Psoas muscle (tissue), 8 donors: ENCODE data around the gene CLIP3. TPM values are rescaled to one million over a fixed set of nuclear protein-coding genes. Genes with fewer than 3 reads are reported as not detected.

Experiments
- ATAC-seq, 4 donors: fragments of 200-7000 bp; cut with Tn5 transposase; one replicate each; pipeline ENCODE4 v1.9.1; 2020; ENCODE audit warnings: moderate library complexity in 3 of 4, mild to moderate bottlenecking in 2 of 4
- DNase-seq, 2 donors: peaks; one replicate each; pipeline ENCODE4 v3.0.0-alpha.2; 2020
- H3K27ac ChIP-seq: fragments of 200-600 bp; one replicate; pipeline ENCODE4 v1.8.0; 2022
- H3K27me3 ChIP-seq, 3 donors: fragments of 200-600 bp in 1 of 3; one replicate each; pipeline versions ENCODE4 v1.6.1 to v1.8.0; 2013 to 2022; ENCODE audit warnings: low read length in 2 of 3, mild to moderate bottlenecking in 2 of 3, moderate library complexity in 1 of 3; ENCODE audit not compliant: insufficient read depth in 3 of 3
- H3K36me3 ChIP-seq, 2 donors: fragments of 200-600 bp in 1 of 2; one replicate each; pipeline versions ENCODE4 v1.6.1 to v1.8.0; 2013 to 2022; ENCODE audit warnings: low read depth in 1 of 2, mild to moderate bottlenecking in 1 of 2, moderate library complexity in 1 of 2; ENCODE audit not compliant: insufficient read depth in 1 of 2
- H3K4me1 ChIP-seq: fragments of 200-600 bp; one replicate; pipeline ENCODE4 v1.8.0; 2022
- H3K4me3 ChIP-seq: fragments of 200-600 bp; one replicate; pipeline ENCODE4 v1.8.0; 2022; ENCODE audit warnings: mild to moderate bottlenecking
- H3K9me3 ChIP-seq: fragments of 200-600 bp; one replicate; pipeline ENCODE4 v1.8.0; 2022
- CTCF ChIP-seq: fragments of 200-600 bp; IDR thresholded peaks from one replicate; pipeline ENCODE4 v1.8.0; 2022; ENCODE audit warnings: antibody characterized with exemption
- WGBS, 3 donors: extraction: QIAGEN DNeasy Blood & Tissue Kit; methylation state at CpG; one replicate each; pipeline versions ENCODE4 v1.1.6 to v1.1.7; 2013; 5-methylcytosine and 5-hydroxymethylcytosine counted together
- intact Hi-C, 2 donors: fragments of 100-400 bp; cut with DNase I; formaldehyde crosslinking; loops; one replicate each; pipeline versions ENCODE4 v1.11.0 to v1.14.2; 2022
- polyA plus RNA-seq, 3 donors: library from polyadenylated mRNA; stranded (reverse); fragments of 200-250 nt; gene quantifications; one replicate each; pipeline ENCODE4 v1.2.3, GENCODE V29; 2013
- total RNA-seq, 4 donors: library from RNA; stranded (reverse); fragmentation: NEBNext Ultra II Directional in 2 of 4; extraction: Animal tissue kit (Norgen Biotek cat#: 25700) in 2 of 4; gene quantifications; one replicate each; pipeline versions ENCODE4 v1.2.1 to v1.2.4, GENCODE V29; 2021 to 2023
- donor health status: healthy with polysubstance abuse.
- donor health status: DM: no; HTN: no; CAD: no; lungs with moderate emphysema.
- donor health status: Bipolar disorder and iron deficiency.
- donor health status: healthy.
- donor health status: DM: yes; HTN: yes; CAD: no.
- donor health status: DM: no; HTN: no; CAD: no.
- donor health status: DM: no; HTN: no; CAD: no.
- donor health status: DM: yes; HTN: yes; CAD: no.

CLIP3 gene
- total and polyA plus RNA-seq, 7 donors, result 0.51 to 3.9 (median 1.2) TPM

GRCh38 chr19:36027696-36028095 is 5.0 kb downstream of the CLIP3 start:
- Histone ChIP-seq H3K4me1 (peaks cover 4% of the 10 kb centered on the region), H3K27me3 (peaks cover 0 to 4% (median 0%) of the 10 kb centered on the region in 3 donors), H3K27ac (no peak overlapping the region), H3K36me3 (no peaks in the 10 kb centered on the region), H3K4me3 (no peak overlapping the region), H3K9me3 (no peaks in the 10 kb centered on the region)
- DNase-seq, result no peak
- TF ChIP-seq CTCF, result no peak
- WGBS, 3 donors, result 95 to 97% (median 97%) methylated on average over 6 of the region's 6 CpGs
- ATAC-seq, result no peak
- intact Hi-C loops, result no loop called here

DNA sequence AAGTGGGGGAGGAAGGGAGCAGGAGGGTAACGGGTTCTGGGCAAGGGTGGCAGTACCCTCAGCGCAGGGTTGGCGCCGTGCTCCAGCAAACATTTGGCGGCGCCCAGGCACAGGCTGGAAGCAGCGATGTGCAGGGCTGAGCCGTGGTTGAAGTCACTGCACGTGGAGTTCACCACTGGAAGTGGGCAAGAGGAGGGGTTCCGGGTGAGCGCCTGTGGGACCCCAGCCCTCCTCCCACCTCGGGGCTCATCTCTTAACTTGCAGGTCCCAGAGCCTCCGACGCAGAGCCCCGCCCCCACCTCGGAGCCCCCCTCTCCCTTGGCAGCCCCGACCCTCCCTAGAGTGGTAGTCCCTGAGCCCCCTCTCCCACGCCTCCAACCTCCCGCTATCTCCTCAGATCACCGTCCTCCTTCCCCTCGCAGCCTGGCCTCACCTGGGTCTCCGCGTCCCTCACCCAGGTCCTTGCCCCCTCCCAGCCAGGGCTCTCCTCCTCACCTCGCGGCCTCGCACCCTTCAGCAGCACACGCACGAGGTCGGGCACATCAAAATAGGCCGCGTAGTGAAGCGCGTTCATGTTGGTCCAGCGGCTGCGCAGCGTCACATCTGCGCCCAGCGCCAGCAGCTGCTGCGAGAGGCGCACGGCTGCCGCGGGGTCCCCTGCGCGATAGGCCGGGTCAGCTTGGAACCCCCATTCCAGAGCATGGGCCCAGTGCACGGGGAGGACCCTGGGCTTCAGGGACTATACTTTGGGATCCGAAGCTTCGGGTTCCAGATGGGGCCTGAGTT is 6.4 kb downstream of the CLIP3 start:
- no peak for ATAC-seq
- DNase-seq, result no peak
- H3K27me3 ChIP-seq, result no peaks in the 10 kb centered on the region
- no peaks in the 10 kb centered on the region for H3K4me1 ChIP-seq
- H3K9me3 ChIP-seq, result no peaks in the 10 kb centered on the region
- intact Hi-C loops, result no loop called here
- H3K27ac ChIP-seq, result no peak overlapping the region
- TF ChIP-seq CTCF, result no peak
- WGBS, 3 donors, result 93 to 95% (median 94%) methylated on average over 47 to 49 of the region's 49 CpGs
- H3K4me3 ChIP-seq, result no peak overlapping the region
- no peaks in the 10 kb centered on the region for H3K36me3 ChIP-seq

GRCh38 chr19:36025541-36025940 is 7.1 kb downstream of the CLIP3 start:
- no peaks in the 10 kb centered on the region for H3K36me3 ChIP-seq
- H3K9me3 ChIP-seq, result no peaks in the 10 kb centered on the region
- no peak for ATAC-seq
- DNase-seq, result no peak
- no peak for TF ChIP-seq CTCF
- no peak overlapping the region for H3K27ac ChIP-seq
- WGBS, 3 donors, result 60 to 67% (median 65%) methylated on average over 1 of the region's 1 CpG
- H3K27me3 ChIP-seq, result no peaks in the 10 kb centered on the region
- intact Hi-C loops, result no loop called here
- H3K4me3 ChIP-seq, result no peak overlapping the region
- H3K4me1 ChIP-seq, result no peaks in the 10 kb centered on the region

DNA sequence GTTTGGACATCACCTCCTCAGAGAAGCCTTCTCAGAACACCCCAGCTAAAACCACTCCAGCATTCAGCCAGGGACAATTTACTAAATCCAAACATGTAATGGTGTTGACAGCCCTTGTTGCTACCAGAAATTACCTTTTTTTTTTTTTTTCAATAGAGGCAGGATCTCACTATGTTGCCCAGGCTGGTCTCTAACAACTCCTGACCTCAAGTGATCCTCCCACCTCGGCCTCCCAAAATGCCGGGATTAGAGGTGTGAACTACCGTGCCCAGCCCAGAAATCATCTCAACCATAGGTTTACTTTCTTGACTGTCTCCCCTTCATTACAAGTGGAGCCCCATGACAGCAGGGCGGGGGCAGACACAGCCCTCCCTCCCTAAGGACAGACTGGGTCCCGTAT is 9.2 kb downstream of the CLIP3 start:
- H3K4me1 ChIP-seq, result no peaks in the 10 kb centered on the region
- no peaks in the 10 kb centered on the region for H3K9me3 ChIP-seq
- ATAC-seq (no peak), DNase-seq (no peak)
- WGBS, 3 donors, result 88 to 94% (median 93%) methylated on average over 5 of the region's 5 CpGs
- no peak overlapping the region for H3K27ac ChIP-seq
- no peak for TF ChIP-seq CTCF
- H3K4me3 ChIP-seq, result no peak overlapping the region
- intact Hi-C loops, result no loop called here
- H3K27me3 ChIP-seq, result no peaks in the 10 kb centered on the region
- no peaks in the 10 kb centered on the region for H3K36me3 ChIP-seq
